ENCODE measurements around the gene MTERF4. TPM values are rescaled to one million over a fixed set of nuclear protein-coding genes. Genes with fewer than 3 reads are reported as not detected.
"Not testable (repeated sequence)": the region's sequence is repeated elsewhere in the genome, so short reads cannot be mapped to it uniquely, and the experiment has no call there.

The MTERF4 gene
- total RNA-seq, 1 donor from 2014 or later: 43.7 TPM

GRCh38 chr2:241095594-241096290 lies 6.3 kb downstream of the MTERF4 start:
- no peaks in the 10 kb centered on the region for H3K9me3 Mint-ChIP-seq
- H3K27ac Mint-ChIP-seq (ENCODE audit: unreplicated experiment): no peak overlapping the region
- peaks cover 6% of the 10 kb centered on the region for H3K4me1 Mint-ChIP-seq
- no peaks in the 10 kb centered on the region for H3K27me3 Mint-ChIP-seq (ENCODE audit: low read depth)
- peaks cover 7% of the 10 kb centered on the region for H3K36me3 Mint-ChIP-seq (ENCODE audit: low read depth)
- no peak overlapping the region for H3K4me3 Mint-ChIP-seq
- DNase-seq (ENCODE audit: low read depth, low spot score): no peak
- TF ChIP-seq CTCF (conservative IDR thresholded peaks at IDR 0.05): no peak

- DNase-seq (ENCODE audit: low read depth, low spot score): no peak
- Mint-ChIP-seq H3K9me3 (no peaks in the 10 kb centered on the region), H3K36me3 (ENCODE audit: low read depth) (peaks cover 7% of the 10 kb centered on the region), H3K4me3 (no peak overlapping the region), H3K27ac (ENCODE audit: unreplicated experiment) (no peak overlapping the region), H3K27me3 (ENCODE audit: low read depth) (no peaks in the 10 kb centered on the region), H3K4me1 (peaks cover 4% of the 10 kb centered on the region)
- no peak for TF ChIP-seq CTCF (conservative IDR thresholded peaks at IDR 0.05)
Measured at GRCh38 chr2:241094924-241095420, 7.1 kb downstream of the MTERF4 start.

GRCh38 chr2:241094172-241094571 lies 7.9 kb downstream of the MTERF4 start:
- Mint-ChIP-seq H3K27ac (ENCODE audit: unreplicated experiment) (no peak overlapping the region), H3K36me3 (ENCODE audit: low read depth) (peaks cover 7% of the 10 kb centered on the region), H3K4me3 (no peak overlapping the region), H3K4me1 (no peaks in the 10 kb centered on the region), H3K27me3 (ENCODE audit: low read depth) (no peaks in the 10 kb centered on the region), H3K9me3 (no peaks in the 10 kb centered on the region)
- no peak for DNase-seq (ENCODE audit: low read depth, low spot score)
- no peak for TF ChIP-seq CTCF (conservative IDR thresholded peaks at IDR 0.05)

GRCh38 chr2:241093133-241093781 lies 8.8 kb downstream of the MTERF4 start:
- H3K9me3 Mint-ChIP-seq; H3K27me3 Mint-ChIP-seq (ENCODE audit: low read depth); H3K36me3 Mint-ChIP-seq (ENCODE audit: low read depth); H3K27ac Mint-ChIP-seq (ENCODE audit: unreplicated experiment); DNase-seq (ENCODE audit: low read depth, low spot score); H3K4me1 Mint-ChIP-seq; H3K4me3 Mint-ChIP-seq: not testable (repeated sequence)

GRCh38 chr2:241092677-241093076 lies 9.4 kb downstream of the MTERF4 start:
- Mint-ChIP-seq H3K27ac (ENCODE audit: unreplicated experiment) (no peak overlapping the region), H3K9me3 (no peaks in the 10 kb centered on the region), H3K4me3 (no peak overlapping the region), H3K27me3 (ENCODE audit: low read depth) (no peaks in the 10 kb centered on the region), H3K4me1 (no peaks in the 10 kb centered on the region), H3K36me3 (ENCODE audit: low read depth) (peaks cover 8% of the 10 kb centered on the region)
- DNase-seq (ENCODE audit: low read depth, low spot score): no peak
- no peak for TF ChIP-seq CTCF (conservative IDR thresholded peaks at IDR 0.05)

Data from neural crest cell (in vitro differentiated cells).